ENCODE data around the gene COL23A1.

Gene COL23A1

DNA sequence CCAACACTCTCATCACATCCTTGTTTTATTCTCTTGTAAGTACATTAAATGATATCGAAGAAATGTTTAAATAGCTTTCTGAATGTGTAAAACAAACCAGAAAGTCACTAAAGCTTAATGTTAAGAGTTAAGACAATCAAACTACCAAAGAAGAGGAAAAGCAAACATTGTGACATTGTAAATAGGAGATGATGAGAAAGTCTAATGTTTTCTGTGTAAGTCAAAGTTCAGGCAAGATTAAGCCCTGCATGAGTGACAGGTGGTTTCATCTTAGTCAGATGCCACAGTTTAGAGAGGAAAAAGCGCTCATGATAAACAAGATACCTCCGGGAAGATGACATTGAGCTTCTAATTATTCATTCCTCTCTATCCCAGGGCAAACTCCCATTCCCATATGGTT, 306.7 kb downstream of the COL23A1 start:
- DNase-seq (ENCODE audit: low spot score), result no peak

DNA sequence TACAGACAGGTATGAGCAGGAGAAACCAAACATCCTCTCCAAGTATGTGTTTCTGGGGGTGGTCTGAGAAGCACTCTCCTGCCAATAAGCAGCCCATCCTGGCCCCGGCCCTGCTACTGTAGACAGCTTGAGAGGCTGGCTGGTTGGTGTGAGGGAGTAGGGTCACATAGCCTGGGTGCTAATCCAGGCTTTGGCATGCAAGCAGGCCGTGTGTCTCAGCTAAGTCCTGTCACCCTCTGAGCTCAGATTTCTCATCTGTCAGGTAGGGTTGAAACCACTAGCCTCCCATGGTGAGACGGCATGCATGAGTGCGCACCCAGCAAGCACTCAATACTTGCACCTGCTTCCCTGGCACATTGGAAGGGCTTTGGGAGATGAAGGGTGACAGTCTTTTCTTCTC, 307.8 kb downstream of the COL23A1 start:
- DNase-seq (ENCODE audit: low spot score), result no peak

DNA sequence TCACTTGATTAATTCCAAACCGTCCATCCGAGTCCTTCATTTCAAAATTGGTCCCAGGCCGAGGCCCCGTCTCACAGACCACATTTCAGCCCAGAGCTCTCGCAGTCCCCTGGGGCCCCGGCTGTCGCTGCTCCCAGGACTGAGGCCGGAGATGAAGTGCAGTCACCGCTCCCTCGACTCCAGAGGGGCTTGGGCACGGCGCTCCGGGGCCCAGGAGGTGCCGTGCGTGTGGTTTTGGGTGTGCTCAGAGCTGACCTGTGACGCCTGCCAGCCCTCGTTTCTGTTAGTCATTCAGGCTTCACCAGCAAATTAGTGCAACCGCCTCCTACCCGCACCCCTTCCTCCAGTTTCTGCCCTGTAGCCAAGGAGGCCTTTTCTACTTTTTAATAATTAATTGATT, 308.9 kb downstream of the COL23A1 start:
- peak; percentile 74 for DNase-seq (ENCODE audit: low spot score)

DNA sequence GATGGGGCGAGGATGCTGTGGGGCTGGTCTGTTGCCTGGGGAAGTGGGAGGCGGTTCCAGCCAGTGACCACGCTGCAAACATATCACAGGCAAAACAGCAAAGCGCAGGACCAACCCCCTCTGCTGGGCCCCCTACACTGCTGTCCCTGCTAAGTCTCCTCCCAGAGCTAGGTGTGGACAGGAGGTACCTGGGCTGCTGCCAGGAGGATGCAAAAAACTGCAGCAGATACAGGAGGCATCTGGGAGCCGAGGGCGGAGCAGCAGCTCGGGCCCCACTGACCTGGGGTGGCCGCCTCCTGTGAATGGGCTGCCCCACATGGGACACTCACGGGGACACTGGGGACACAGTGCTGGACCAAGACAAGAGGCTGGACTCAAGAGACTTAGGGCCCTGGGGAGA, 309.6 kb downstream of the COL23A1 start:
- DNase-seq (ENCODE audit: low spot score), result no peak

DNA sequence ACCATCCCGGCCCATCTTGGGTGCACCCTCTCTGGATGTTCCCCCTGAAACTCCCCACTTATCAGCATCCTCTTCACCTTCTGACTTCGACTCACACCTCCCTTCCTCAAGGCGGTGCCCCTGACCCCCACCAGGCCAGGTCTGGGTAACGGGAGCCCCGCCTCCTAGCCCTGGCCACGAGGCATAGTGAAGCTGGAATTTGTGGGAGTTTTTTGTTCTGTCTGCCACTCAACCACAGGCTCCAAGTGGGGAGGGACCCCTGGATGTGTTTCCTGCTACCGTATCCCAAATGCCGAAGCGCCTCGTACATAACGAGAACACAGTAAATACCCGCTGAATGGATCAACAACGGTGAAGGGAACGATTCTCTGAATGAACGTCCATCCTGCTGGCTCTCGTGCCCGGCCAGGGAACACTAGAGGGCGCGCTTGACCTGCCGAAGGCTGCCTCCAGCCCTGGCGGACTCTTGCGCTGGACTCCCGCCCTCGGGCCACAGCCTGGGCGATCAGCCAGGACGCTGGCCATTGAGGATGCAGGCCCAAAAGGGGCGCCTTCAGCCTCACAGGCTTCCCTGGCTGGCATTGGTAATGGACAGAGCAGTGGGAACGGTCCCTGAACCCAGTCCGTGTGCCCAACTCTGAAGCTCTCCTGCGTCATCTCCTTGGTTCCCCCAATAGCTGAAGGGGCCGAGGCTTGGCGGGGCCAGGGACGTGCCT, 310.3 kb downstream of the COL23A1 start:
- DNase-seq (ENCODE audit: low spot score), result peak; percentile 95

DNA sequence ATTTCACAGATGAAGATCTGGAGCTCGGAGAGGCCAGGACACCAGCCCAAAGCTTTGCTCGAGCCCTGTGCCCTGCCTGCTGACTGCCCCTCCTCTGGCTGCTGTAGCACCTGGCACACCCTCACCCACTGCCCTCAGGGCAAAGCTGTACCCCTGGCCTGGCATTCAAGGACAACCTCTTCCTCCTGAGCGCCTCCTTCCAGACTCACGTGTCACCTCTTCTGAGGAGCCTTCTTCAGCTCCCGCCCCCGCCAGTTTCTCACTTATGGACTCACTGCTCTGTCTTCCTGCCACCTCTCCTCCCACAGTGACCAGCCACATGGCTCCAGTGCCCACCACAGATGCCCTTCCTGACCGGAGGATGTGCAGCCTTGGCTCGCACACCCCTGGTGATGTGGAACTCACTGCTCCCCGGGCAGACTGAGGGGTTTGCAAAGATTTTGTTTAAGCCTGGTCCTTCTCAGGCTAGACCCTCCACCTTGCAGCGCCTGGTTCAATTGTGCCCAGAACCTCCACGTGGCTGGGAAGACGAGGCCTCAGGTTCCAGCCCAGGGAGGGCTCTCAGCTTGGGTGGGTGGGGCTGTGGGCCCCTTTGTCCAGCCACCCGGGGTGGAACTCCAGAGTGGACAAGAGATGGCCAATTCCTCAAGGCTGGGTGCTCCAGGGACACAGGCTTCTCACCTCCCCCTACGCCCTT, 311.0 kb downstream of the COL23A1 start:
- no peak for DNase-seq (ENCODE audit: low spot score)

DNA sequence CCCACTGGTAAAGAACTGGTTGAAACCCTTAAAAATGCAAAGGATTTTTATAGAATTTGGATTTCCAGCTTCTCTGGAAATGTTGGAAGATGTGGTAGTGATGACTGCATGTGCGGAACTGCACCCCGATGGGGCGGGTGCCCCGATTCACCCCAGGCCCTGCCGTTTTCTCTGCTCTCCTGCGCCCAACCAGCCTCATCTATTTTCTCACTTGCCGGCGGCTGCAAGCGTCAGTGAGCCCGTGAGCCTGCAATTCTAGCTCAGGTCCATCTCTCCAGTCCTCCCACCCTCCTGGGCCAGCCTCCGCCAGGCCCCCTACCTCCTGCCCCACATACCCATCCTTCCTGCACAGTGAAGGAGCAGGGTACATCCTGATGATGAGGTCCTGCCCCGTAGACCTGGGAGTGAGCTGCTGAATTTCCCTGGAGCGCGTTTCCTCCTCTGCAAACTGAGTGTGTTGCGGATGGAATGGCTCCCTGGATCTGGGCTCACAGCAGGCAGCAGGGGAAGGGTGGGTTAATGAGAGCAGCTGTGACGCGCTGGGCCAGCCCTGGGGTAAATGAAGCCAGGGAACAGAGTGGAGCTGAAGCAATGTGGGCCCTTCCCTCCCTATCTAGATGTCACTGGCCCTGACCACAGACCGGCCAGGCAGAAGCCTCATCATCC, 311.7 kb downstream of the COL23A1 start:
- no peak for DNase-seq (ENCODE audit: low spot score)

DNA sequence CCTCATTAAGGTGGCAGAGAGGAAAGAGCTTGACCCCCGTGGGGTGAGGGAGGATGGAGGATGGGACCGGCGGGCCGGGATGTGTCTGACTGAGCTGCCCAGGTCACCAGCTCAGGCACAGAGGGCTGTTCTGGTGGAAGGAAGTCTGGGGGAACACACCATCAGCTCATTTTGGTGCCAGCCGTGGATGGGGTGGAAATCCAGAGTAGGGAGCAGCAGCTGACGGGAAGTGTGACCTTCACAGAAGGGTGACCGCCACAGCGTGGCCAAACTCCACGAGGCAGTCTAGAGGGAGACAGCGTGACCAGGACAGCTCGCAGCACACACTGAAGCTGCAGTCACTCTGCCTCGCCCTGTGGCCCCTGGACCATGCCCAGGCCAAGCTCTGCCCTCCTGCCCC, 312.3 kb downstream of the COL23A1 start:
- DNase-seq (ENCODE audit: low spot score), result no peak

DNA sequence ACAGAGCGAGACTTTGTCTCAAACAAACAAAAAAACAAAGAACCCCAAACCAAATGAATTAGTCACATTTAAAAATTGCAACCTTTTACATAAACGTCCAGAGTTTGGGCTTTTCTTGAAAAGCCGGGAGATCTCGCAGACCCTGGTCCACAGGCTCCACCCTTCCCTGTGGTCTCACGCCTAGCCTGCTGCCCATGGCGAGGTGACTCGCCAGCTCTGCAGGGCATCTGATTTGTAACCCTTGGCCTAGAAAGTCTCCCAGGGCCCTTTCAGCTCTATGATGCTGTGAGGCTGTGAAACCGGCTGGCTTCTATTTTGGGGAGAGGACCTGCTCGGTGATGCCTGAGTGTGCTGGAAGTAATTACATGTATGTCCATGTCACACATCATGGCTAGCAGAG, 312.8 kb downstream of the COL23A1 start:
- DNase-seq (ENCODE audit: low spot score), result no peak

DNA sequence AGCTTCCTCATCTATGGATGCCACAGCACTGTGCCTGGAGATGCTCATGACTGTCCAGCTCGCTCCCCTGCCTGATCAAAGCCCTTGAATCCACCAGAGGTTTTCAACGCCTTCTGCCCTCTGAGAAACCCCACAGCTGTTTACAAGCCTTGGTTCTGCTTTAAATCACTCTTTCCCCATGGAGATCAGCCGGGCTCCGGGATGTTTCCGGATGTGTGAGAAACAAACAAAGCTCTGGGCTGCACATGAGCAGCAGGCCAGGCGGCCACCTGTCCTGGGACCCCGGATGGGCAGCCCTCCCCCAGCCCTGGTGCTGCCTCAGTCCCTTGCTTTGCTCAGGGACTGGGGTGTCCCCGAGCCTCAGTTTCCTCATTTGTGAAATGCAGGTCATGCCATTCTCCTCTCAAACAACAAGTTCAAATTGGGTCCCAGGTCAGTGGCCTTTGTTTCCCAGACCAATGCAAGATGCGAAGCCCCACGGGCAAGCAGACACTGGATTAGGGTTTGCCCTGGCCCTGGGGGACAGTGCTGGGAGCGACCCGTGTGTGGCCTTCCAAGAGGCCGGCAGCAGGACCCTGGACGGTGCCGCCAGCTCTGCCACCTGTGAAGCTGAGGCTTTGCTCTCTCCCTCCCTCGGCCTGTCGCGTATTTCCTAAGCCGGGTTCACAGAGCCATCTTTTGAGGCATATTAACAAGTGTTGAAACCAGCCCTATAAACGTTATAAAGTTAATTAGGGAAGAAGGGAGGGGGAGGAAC, 315.2 kb downstream of the COL23A1 start:
- DNase-seq (ENCODE audit: low spot score), result no peak

DNA sequence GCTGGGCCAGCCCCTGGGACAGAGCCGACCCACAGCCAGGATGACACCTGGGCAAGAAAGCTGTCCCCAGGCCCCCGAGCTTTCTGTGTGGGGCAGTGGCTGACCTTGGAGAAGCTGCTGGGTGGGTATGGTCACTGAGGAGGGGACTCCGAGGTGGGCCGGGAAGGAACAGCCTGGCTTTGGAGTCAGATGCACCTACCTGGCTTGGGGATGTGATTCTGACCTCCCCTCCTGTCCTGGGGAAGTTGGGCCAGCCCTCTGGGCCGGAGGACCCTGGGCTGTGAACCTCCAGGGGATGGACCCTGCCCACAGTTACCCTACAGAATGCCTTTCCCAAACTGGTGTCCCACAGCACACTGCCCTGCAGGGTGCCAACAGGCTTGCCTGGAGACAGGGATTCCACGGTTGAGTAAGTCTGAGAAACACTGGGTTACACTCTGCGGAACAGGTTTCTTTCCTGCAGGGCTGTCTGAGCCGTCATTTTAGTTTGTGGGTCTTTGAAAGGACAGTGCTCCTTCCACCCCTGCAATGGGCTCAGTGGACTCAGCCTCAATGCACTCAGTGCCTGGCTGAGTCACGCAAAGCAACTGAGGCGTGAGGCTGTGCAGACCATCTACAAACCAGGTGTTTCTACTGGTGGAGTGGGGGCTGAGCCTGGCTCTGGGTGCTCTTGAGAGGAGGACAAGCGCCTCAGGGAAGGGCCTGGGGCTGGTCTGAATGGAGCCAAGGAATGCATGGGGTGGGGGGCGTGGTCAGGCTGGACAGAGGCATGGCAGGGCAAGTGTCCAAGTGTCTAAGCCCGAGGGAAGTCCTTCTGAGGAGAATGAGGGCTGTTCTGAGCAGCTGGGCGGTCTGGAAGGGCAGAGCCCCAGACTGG, 316.3 kb downstream of the COL23A1 start:
- DNase-seq (ENCODE audit: low spot score), result peak; percentile 26

DNA sequence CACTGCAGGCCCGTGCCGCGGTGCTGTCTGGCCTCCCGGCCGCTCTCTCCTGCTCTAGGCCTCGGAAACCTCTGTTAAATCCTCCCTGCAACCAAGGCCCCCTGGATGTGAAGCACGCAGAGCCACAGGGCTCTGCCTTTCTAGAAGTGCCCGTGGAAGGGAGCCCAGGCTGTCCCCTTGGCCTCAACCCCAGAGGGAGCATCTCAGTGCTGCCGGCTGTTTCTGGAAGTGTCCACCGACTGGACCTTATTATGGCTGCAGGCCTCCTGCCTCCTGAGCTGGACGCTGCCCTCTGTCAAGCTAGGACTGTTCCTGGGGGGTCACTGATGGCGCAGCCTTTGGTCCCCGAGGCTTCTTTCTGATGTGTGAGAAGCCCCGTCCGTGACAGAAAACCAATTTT, 317.2 kb downstream of the COL23A1 start:
- no peak for DNase-seq (ENCODE audit: low spot score)

DNA sequence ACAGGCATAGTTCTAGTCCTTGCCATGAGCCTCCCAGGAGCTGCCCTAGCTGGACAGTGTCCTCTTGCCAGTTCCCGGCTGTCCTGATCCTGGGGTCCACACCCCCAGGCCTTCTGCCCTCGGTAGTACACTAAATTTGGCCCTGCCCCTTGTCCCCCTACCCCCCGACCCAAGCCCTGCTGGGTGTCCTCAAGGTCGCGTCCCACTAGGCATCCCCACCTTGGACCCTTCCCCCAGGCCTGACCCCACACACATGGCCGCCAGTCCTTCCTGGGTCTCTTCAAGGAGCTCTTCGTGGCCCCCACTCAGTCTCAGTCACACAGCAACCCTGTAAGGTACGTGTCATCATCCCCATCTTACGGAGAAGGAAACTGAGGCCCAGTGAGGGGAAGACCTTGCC, 317.6 kb downstream of the COL23A1 start:
- DNase-seq (ENCODE audit: low spot score), result no peak

DNA sequence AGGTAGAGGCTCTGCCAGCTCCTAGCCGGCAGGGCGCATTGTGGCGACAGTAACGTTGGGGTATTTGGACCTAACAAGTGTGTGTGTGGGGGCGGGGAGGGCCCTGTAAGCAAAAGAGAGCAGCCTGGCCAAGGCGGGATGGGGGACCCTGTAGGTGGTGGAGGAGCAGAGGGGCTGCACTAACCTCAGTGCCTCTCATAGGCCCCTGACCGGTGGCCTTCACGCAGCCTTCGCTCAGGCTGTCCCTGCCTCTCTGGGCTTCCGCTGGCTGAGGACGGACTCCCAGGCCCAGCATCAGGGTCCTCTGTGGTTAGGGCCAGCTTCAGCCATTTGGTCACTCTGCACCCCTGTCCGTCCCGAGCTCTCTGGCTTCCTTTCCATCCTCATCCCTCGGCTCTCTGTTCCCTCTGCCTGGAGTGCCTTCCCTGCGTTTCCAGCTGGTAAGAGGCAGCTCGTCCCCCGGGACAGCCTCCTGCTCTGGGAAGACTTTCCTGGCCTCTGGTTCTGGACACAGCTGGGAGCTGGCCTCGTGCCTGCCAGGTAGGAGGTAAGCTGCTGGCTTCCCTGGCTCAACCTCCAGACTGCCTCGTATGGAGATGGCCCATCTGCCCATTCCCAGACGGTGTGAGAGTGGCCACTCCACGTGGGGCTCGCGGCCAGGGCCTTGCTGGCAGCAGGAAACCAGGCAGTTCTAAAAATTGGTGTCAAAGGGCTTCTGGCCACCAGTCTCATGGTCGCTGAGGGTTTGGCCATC, 318.3 kb downstream of the COL23A1 start:
- no peak for DNase-seq (ENCODE audit: low spot score)

DNA sequence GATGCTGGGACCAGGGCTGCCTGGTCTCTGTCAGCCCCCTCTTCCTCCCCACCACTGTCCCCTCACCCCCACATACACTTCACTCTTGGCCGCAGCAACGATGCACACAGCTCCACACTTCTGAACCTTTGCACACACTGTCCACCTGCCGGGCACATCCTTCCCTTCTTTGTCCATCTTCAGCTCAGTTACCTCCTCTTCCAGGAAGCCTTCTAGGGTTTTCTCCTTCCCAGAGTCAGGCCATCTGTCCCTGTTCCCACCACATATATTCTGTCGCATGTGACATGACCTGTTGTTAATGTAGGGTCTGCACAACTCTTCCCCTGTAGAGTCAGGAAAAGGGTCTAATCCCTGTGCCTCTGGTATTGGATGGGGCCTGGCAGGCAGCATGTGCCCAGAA, 319.0 kb downstream of the COL23A1 start:
- DNase-seq (ENCODE audit: low spot score), result no peak

DNA sequence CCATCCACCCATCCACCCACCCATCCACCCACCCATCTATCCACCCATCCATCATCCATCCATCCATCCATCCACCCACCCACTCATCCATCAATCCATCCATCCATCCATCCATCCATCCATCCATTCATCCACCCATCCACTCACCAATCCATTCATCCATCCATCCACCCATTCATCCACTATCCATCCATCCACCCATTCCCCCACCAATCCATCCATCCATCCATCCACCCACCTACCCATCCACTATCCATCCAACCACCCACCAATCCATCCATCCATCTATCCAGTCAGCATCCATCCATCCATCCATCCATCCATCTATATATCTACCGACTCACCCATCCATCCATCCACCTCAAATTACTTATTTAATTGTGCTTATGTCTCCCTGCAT, 320.7 kb downstream of the COL23A1 start:
- DNase-seq (ENCODE audit: low spot score), result no peak

DNA sequence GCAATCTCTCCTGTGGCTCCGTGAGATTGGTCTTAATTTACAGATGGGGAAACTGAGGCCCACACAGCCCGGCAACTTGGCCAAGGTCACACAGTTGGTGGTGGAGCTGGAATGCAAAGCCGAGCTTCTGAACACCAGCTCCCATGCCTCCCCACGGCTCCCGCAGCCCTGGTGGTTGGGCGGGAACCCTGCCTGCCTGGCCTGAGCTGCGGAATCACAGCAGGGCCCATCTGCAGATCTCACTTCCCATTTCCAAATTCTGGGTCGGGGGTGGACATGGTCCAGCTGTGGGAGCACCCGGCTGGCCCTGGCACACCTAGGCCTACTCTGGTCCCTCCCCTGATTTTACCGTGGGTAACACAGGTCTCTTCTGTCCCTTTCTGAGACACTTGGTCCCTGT, 322.3 kb downstream of the COL23A1 start:
- DNase-seq (ENCODE audit: low spot score), result no peak

DNA sequence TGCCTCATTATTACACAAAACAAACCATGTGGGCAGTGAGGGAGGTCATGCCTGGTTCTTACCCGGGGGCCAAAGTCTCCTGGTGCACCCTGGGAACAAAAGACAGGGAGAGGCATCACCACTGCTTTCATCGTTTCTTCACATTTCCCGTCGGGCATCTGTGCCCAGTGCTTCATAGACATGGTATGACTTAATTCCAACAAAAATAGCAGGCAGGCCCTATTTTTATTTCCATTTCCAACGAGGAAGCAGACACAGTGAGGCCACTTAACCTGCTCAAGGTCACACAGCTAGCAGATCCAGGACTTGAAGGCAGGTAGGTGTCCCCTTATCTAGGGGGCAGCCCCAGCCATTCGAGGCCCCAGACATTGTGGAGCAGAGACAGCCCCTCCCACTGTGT, 322.9 kb downstream of the COL23A1 start:
- DNase-seq (ENCODE audit: low spot score), result no peak

DNA sequence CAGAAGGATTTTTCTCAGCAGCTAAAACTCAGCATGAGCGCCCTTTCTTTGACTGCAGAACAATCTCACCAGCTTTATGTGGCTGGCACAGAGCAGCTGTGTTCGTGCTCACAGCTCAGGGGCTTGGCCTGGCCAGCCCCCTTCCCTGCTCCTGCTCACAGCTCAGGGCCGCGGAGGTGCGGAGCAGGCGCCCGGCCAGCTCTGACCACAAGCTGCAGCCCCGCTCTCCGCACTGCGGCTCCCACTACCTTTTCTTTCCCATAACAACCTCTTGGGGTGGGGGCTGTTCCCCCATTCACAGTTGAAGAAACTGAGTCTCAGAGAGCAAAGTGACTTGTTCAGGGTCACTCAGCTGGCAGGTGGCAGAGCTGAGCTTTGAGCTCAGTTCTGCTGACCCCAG, 323.6 kb downstream of the COL23A1 start:
- DNase-seq (ENCODE audit: low spot score), result no peak

DNA sequence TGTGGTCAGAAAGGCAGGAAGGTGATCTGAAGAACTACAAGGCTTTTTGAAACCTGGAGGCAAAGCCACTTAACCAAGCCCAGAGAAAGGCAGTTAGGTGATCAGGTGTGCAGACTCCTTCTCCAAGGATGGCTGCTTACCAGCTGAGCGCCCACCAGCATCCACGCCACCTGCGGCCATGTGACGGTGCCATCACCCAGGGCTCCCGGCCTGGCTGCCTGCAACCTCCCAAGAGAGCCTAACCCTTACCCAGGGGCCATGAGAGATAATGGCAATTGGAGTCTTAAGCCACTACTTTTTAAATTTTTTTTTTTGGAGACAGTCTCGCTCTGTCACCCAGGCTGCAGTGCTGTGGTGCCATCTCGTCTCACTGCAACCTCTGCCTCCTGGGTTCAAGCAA, 324.4 kb downstream of the COL23A1 start:
- no peak for DNase-seq (ENCODE audit: low spot score)

DNA sequence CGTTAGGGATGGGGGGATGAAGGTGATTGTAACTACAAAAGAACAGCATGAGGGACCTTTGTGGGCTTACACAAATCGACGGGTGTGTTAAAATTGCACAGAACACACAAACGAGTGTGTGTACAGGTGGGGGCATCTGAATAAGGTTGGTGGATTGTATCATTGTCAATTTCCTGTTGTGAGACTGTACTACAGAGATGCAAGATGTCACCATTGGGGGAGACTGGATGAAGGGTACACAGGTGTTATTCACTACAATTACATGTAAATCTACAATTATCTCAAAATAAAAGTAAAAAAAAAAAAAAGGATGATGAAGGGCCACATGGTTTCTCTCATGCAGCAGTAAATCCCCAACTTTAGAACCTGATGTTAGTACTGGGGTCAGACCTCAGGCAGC, 326.1 kb downstream of the COL23A1 start:
- no peak for DNase-seq (ENCODE audit: low spot score)
